IPS-NIHi11 (cell line): ENCODE data around the gene TAF4.
"Not testable (repeated sequence)": the region's sequence is repeated elsewhere in the genome, so short reads cannot be mapped to it uniquely, and the experiment has no call there.

ENCODE experiments used
- DNase-seq: peaks from one replicate; pipeline ENCODE4 v3.0.0; 2012; ENCODE audit warnings: mixed read lengths, low spot score

The TAF4 gene

DNA sequence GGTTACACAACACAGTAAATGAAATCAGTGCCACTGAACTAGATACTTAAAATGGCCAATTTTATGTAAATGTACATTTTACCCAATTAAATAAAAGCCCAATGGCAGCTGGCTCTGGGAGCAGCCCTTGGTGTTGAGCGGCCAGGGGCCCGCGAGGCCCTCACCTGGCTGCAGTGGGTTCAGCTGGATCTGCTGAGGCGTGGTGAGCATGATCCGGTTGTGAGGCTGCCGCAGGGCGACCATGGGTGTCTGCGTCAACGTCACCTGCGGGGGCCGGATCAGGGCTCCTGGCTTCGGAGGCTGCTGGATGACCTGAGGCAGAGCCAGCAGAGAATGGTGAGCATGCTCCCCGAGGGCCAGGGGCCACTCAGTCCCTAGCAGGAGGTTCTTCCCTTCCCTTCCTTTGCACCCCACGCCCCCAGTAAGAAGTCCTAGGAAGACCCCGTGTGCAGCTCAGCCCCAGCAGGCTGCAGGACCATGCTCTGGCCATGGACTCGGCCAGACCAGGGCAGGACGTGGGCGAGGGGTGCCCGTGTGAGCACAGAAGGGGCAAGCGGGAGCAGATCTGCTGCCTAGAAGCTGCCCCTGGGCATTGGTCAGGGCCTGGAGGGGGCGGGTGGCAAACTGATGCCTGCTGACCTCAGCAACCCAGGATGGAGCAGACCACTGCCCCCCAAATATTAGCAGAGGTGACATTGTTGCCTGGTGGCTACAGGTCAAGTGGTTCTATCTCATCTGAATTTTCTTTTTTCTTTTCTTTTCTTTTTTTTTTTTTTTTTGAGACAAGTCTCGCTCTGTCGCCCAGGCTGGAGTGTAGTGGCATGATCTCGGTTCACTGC is 61.9 kb downstream of the TAF4 start:
- no peak for DNase-seq

DNA sequence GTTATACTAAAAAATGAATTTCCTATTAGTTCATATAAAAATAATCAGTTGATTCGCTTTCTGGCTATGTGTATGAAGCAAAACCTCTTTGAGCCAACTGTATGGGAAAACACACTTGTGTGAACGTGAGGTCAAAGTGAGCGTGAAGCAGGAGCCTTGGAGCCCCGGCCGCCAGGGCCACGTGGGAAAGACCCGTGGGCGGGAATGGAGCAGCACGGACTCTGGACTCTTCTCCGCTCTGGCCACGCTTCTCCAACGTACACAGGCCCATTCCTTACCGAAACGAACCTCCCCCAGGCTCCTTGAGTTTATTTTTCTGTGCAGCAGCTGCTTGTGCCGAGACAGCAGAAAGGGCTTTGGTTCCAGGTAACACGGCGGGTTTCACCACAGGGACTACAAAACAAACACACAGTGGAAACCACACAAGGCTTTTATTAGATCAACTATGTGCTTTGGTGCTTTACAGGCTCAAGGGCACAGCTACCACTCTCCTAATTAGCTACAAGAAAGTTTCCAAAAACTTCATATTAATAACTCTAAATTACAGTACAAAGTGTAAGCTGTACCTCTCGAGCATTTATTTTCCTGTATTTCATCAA is 62.7 kb downstream of the TAF4 start:
- no peak for DNase-seq

DNA sequence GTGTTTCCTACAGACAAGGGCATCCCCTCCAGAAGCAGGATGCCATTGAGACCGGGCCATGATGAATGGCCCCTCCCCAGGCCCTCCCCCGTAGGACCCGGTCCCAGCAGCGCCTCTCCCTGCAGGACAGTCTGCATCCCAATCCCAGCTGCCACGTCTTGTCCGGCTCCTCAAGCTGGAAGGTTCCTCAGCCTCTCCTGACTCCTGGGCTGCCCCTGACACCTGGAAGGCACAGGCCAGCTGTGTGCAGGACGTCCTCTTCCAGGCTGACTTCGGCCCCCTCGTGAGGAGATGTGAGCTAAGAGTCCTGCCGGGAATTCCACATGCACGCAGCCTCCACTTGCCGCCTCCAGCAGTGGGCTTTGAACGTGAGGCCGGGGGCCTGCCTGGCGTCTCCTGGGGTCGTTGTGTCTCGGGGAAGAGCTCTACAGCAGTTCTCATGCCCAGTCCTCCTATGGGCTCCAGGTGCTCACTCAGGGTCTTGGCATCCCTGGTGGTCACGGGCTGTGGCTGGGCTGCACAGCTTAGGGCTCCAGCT is 64.4 kb downstream of the TAF4 start:
- DNase-seq: no peak

DNA sequence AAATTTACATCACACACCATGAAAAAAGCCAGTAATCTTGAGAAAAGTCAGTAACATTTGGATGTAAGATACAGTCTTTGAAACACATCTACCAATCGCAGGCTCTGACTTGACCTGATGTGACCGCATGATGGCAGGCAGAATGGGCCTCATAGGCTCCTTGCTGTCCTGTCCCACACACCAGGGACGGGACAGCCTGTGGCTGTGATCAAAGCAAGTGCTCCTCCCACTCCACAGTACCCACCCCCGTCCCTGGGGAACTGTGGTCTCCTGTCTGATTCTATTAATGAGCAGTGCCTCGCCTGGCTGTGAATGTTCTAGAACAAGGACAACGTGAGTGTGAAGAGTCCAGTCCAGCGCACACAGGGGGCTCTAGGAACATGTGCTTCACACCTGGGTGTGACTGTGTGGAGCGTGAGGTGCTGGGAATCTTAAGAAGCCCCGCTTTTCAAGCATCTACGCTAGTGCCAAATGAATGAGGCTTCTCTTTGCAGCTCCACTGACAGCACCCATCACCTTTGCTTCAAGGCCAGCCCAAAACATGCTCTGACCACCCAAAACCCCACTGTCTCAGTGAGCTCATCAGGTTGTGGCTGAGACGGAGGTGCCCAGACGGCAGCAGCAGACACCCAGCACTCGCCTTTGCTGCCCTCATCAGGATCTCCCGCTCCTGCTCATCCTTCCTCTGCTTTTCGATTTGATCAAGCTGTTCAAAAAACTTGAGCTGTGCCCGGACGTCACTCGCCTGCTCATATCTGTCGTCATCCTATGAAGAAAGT is 67.1 kb downstream of the TAF4 start:
- no peak for DNase-seq

DNA sequence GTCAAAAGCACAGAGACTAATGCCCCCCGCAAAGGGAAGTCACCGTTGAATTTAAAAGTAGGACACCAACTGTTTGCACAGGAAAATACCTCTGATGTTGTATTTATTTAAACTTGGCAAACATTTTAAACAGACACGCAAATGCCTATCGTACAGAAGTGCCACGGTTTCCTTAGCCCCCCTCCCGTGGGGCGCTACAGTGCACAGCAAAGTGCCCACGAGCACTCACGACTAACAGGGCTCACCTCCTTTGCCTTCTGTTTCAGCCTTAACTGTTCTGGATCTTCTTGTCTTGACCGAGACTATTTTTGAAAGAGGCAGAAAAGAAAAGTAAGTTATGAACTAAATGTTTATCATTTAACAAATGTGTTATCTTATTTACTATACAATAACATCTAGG is 67.8 kb downstream of the TAF4 start:
- no peak for DNase-seq

DNA sequence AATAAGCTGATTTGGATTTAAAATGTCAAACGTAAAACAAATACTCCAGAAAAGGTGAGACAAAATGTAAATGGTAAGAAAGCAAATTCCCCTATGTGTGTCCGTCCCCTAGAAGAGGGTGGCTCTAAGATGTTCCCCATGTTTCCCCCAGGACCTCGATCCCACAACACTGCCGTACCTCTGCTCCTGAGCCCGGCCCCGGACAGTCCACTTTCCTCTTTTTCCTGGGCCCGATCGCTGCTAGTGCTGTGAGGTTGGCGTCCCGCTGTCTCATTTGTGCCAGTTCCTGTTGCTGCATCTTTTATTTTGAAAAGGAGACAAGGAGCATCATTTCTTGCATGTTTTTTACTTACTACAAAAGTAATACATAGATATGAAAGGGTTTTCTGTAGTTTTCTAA is 68.3 kb downstream of the TAF4 start:
- DNase-seq: no peak

DNA sequence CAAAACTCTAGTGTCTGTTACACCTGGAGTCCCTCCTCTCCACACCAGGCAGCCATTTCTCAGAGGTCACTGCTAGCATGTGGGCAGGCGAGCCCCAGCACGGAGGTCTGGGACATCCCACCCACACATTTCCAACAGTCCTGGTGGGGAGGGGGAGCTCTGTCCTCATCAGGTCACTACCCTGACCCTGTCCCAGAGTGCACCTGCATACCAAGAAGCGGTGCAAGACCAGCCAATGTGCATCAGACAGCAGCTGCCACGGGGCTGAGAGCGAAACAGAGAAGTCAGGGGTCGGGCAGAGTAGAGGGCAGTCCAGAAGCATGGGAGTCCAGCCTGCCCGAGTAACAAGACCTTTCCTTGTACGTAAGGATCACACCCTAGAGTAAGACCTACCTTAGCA is 71.1 kb downstream of the TAF4 start:
- no peak for DNase-seq

DNA sequence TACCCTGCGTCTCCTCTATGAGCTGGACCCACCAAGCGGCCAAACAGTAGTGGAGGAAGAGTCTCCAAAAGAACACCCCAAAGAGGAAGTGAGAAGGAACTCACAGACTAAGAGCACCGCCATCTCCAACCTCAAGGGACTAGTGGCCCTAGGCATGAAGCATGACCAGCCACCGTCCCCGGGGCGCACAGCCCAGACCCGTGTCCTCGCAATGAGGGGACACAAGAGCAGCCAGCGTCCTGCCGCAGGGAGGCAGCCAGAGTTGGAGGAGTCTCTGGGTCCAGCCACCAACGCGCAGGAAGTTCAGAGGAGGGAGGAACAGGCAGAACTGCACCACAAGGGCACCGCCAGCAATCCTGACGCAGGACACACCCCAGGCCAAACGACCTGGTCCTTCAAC is 72.6 kb downstream of the TAF4 start:
- DNase-seq: no peak

DNA sequence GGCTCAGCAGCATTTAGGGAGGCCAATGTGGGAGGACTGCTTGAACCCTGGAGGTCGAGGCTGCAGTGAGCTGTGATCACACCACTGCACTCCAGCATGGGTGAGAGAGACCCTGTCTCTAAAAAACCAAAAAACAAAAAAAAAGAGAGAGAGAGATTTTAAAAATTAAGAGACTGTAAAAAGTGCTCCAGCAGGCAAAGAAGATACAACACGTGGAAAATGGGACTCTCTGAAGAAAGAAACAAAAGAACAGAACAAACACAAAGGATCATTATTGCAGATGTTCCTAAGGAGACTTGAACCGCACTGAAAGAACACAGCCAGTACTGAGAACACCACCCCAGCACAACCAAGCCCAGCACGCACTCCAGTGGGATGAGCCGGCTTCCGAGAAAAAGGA is 74.2 kb downstream of the TAF4 start:
- no peak for DNase-seq

DNA sequence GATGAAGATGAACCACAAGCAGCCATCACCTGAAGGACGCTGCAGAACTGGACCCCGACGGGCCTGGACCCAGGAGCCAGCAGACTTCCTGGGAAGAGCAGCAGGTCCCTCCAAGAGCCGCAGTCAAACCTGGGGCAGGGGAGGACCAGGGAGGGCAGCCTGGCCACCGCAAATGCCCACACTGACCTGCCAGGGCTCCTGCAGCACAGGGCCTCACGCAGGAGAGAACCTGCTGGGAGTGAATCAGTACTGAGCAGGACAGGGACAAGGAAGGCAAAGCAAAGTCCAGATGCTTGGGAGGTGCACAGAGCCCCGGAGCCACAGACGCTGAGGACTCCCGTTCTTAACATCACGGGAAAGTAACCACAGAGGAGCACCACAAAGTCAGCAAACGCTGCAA is 75.2 kb downstream of the TAF4 start:
- no peak for DNase-seq

DNA sequence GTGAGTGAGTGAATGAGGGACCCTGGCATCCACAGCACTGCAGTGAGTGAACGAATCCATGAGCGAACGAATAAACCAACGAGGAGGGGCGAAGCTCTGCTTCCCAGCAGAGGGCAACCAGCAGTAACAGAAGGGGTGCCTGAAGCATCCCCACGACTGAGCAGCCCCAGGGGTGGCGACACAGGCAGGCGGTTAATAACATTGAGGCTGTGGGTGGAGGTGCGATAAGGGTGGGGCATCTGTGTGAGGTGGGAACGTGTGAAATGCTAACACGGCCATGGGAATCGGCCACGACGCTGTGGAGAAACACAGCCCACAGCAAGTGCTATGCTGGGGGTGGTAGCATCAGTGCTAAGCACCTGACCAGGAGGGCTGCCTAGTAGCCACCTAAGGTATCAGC is 75.9 kb downstream of the TAF4 start:
- no peak for DNase-seq

DNA sequence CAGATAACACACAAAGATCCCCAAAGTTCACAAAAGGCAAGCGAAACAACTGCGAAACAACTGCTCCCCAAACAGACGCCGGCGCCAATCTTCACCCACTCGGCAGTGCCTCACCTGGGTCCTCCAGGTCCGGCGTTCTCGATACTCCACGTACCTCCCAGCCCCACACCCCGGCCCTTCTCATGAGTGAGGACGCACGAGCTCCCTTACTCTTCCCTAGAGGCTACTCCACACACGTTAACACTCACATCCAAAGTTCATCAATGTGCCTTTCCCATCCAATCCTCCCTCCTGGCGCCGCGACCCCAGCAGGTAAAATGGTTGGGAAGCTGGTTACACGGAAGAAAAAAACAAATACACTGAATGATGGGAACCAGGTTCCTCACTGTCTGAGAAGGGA is 77.0 kb downstream of the TAF4 start:
- DNase-seq: no peak

DNA sequence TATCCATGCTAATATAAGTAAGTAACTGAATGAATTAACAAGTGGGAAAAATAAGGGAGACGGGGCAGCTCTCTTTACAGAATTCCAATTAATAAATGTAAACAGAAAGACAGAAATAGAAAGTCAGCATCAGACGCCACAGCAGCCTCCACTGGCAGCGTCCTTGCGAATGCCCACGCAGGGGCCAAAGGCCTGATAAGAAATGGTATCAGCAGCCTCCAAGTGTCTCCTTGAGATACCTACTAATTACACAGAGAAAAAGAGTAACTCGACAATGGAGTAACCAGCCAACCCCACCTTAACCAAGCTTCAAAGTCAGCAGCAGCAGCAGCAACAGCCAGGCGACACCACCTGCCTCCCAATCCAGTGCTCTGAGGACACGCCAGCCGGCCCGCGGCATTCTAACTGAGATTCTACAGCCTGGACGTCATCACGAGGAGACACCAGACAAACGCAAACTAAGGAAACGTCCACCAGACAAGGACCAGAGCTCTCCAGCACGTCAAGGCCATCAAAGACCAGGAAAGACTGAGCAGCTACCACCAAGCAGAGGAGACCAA is 78.8 kb downstream of the TAF4 start:
- DNase-seq: no peak

DNA sequence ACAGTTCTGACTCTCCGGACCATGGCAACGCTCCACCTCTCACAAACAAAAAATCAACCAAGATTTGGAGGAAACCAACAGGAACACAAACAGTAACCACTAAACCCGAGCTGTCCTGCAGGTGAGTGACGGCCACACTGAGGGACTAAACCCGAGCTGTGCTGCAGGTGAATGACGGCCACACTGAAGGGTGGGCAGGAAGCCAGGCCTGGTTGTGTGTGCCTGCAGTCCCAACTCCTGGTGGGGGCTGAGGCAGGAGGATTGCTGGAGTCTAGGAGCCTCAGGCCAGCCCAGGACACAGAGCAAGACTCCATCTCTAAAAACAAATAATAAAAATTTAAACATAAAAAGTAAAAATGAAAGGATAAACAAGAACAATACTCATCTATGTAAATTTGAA is 80.6 kb downstream of the TAF4 start:
- DNase-seq: no peak

DNA sequence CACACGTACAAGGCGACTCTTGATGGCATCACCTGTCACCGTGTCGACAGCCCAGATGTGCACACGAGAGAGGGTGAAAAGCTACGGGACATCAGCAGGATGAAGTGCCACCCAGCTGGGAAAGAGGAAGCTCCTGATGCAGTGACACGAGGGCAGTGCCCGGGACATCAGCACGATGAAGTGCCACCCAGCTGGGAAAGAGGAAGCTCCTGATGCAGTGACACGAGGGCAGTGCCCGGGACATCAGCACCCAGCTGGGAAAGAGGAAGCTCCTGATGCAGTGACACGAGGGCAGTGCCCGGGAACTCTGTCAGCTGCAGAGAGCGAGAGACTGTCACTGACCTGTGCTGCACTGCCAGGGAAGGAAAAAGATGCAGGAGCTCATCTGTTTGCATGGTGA is 81.2 kb downstream of the TAF4 start:
- not testable (repeated sequence) for DNase-seq

DNA sequence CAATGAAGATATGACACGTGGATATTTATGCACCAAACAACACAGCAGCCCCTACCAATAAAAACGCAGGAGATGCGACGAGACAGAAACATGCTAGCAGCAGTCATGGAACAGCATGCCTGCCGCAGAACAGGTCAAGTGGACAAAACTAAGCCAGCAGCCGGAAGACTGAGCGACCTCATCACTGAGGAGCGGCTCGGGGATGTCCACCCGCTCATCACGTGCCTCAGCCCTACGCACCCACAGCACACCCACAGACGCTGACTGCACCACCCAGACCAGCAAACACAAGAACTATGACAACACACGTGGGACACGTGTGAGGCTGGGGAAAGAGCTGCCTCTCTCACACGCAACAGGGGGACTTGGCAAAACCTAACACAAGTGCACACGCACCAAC is 81.7 kb downstream of the TAF4 start:
- no peak for DNase-seq

DNA sequence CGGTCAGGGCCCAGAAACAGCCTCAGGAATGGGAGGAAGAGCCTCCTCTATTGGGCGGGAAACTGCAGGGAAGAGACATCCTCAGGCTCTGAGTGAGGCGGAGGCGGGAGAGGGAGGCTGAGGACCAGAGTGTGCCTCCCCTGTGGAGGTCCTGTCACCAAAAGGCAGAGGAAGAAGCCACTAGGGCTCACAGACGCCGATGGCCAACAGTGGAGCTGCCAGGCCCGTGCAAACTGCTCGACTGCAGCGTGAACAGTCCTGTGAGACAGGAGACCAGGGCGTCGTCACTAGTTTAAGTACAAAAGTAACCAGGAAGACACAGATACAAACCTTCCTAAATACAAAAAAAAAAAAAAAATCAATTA is 82.7 kb downstream of the TAF4 start:
- DNase-seq: no peak

DNA sequence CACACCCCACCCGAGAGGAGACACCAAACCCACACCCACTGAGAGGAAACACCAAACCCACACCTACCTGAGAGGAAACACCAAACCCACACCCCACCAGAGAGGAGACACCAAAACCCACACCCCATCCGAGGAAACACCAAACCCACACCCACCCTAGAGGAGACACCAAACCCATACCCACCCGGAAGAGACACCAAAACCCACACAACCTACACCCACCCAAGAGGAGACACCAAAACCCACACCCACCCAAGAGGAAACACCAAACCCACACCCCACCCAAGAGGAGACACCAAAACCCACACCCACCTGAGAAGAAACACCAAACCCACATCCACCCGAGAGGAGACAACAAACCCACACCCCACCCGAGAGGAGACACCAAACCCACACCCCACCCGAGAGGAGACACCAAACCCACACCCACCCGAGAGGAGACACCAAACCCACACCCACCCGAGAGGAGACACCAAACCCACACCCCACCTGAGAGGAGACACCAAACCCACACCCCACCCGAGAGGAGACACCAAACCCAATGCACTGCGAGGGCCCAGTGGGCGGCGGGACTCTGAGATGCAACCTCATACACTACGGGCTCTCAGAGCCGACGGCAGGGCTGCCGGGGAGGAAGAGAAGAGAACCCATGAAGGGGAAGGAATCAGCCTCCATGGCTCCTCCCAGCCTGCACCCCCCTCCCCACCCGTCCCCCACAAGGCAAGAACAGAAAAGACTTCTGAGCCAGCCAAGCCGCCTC is 83.3 kb downstream of the TAF4 start:
- DNase-seq: no peak

DNA sequence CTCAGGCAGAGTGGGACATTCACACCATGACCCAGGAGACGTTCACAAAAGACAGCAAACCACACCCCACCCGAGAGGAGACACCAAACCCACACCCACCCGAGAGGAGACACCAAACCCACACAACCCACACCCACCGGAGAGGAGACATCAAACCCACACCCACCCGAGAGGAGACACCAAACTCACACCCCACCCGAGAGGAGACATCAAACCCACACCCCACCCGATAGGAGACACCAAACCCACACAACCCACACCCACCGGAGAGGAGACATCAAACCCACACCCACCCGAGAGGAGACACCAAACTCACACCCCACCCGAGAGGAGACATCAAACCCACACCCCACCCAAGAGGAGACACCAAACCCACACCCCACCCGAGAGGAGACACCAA is 84.0 kb downstream of the TAF4 start:
- DNase-seq: not testable (repeated sequence)

DNA sequence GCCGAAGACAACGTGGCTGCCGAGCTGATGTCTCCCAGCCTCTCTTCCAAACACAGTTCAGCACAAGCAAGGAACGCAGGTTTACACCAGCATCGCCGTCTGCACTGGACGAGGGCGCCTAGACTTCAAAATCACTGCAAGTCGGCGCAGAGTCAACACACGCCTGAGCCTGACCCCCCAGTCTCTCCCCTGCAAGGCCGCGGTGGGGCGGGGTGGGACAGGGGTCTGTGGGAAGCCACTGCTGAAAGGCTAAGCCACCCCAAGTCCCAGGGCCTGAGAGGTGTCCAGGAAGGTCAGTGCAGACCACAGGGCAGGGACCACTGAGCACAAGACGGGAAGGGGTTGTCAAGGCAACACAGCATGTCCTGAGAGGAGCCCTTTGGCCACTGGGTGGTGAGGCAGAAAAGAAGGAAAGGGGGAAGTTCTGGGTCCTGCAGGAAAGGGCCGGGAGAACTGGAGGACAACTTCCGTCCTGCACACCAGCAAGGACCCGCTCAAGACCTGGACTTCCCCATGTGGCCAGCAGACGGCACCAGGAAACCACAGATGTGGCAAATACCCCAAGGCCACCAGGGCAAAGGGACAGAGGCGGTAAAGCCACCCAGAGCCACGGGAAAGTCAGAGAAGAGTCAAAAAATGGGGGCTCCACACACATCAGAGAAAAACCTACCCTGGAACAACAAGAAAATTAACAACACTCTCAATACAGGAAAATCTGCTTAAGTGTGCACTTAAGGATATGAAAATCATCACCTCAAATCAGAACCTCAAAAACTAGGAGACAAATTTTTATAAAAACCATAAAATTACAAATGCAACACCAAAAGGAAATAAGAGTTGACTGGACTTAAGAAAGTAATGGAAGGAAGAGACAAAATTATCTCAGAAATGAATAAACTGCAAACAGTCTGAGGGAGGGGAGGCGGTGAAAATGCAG is 84.8 kb downstream of the TAF4 start:
- no peak for DNase-seq
